ENCODE results near the gene CYP2F1. TPM values are rescaled to one million over a fixed set of nuclear protein-coding genes. Genes with fewer than 3 reads are reported as not detected.
A peak's percentile ranks its signal among the peaks of the same experiment; 100 is the strongest.

Gene CYP2F1
- polyA plus RNA-seq (2011; rRNA removed), result not detected in 2 replicates
- not detected in 2 replicates for polyA plus RNA-seq (2012; cell fraction: cytosol; rRNA removed)
- not detected in 2 replicates for polyA plus RNA-seq (2012; cell fraction: nucleus; rRNA removed)
- polyA plus RNA-seq (2017; fragmentation: RNase III; extraction: RNeasy Plus Mini Kit Qiagen cat#74134 plus additional on column Dnase treatment), result not detected in 3 replicates
- polyA minus RNA-seq (2011; rRNA and poly(A)+ RNA removed), result not detected in 2 replicates

- Histone ChIP-seq H3K4me1 (no peaks in the 10 kb centered on the region), H3K27ac (no peak within 1 kb of the TSS), H3K9me3 (peaks cover 15% of the 10 kb centered on the region), H3K4me2 (no peak within 1 kb of the TSS), H3K4me3 (no peak within 1 kb of the TSS)
- CTCF ChIA-PET, result interaction anchor here (0.8 to 2.0 kb wide), 8 partner anchors 9 to 307 kb away, joined by 3 to 7 read pairs (median 4); no protein-coding TSS in a partner anchor
- no peak for DNase-seq (ENCODE audit: low read depth in 1 of 2, low spot score in 1 of 2)
- 38% methylated on average over 7 of the region's 7 CpGs for WGBS (ENCODE audit: missing lambda C conversion rate)
- POLR2A ChIA-PET, result no interaction called here
- no peak for ATAC-seq
- no peak for FAIRE-seq
- no peak for TF ChIP-seq EP300 (IDR thresholded peaks at IDR 0.05)
- TF ChIP-seq HDAC2 (IDR thresholded peaks at IDR 0.05), result no peak
- no peak for TF ChIP-seq HES2 (IDR thresholded peaks at IDR 0.05)
- TF ChIP-seq, protein P1, sequence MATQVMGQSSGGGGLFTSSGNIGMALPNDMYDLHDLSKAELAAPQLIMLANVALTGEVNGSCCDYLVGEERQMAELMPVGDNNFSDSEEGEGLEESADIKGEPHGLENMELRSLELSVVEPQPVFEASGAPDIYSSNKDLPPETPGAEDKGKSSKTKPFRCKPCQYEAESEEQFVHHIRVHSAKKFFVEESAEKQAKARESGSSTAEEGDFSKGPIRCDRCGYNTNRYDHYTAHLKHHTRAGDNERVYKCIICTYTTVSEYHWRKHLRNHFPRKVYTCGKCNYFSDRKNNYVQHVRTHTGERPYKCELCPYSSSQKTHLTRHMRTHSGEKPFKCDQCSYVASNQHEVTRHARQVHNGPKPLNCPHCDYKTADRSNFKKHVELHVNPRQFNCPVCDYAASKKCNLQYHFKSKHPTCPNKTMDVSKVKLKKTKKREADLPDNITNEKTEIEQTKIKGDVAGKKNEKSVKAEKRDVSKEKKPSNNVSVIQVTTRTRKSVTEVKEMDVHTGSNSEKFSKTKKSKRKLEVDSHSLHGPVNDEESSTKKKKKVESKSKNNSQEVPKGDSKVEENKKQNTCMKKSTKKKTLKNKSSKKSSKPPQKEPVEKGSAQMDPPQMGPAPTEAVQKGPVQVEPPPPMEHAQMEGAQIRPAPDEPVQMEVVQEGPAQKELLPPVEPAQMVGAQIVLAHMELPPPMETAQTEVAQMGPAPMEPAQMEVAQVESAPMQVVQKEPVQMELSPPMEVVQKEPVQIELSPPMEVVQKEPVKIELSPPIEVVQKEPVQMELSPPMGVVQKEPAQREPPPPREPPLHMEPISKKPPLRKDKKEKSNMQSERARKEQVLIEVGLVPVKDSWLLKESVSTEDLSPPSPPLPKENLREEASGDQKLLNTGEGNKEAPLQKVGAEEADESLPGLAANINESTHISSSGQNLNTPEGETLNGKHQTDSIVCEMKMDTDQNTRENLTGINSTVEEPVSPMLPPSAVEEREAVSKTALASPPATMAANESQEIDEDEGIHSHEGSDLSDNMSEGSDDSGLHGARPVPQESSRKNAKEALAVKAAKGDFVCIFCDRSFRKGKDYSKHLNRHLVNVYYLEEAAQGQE (IDR thresholded peaks at IDR 0.05), result no peak
- TF ChIP-seq EHF (CRISPR knock-in tag; IDR thresholded peaks at IDR 0.05), result no peak
- no peak for TF ChIP-seq FOSB (CRISPR knock-in tag; IDR thresholded peaks at IDR 0.05)
- TF ChIP-seq, protein P2, sequence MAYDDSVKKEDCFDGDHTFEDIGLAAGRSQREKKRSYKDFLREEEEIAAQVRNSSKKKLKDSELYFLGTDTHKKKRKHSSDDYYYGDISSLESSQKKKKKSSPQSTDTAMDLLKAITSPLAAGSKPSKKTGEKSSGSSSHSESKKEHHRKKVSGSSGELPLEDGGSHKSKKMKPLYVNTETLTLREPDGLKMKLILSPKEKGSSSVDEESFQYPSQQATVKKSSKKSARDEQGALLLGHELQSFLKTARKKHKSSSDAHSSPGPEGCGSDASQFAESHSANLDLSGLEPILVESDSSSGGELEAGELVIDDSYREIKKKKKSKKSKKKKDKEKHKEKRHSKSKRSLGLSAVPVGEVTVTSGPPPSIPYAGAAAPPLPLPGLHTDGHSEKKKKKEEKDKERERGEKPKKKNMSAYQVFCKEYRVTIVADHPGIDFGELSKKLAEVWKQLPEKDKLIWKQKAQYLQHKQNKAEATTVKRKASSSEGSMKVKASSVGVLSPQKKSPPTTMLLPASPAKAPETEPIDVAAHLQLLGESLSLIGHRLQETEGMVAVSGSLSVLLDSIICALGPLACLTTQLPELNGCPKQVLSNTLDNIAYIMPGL (CRISPR knock-in tag; IDR thresholded peaks at IDR 0.05; ENCODE audit: borderline replicate concordance), result no peak
- TF ChIP-seq MYC (IDR thresholded peaks at IDR 0.05; ENCODE audit: borderline replicate concordance, low read length), result no peak
- TF ChIP-seq ATOH8 (CRISPR knock-in tag; IDR thresholded peaks at IDR 0.05; ENCODE audit: low read depth), result no peak
- no peak for TF ChIP-seq BHLHE40 (IDR thresholded peaks at IDR 0.05; ENCODE audit: low read depth, low read length)
- no peak for TF ChIP-seq HEYL (CRISPR knock-in tag; IDR thresholded peaks at IDR 0.05)
- TF ChIP-seq NFE2L2 (conservative IDR thresholded peaks at IDR 0.05; ENCODE audit: low read length), result no peak
- TF ChIP-seq, protein P3, sequence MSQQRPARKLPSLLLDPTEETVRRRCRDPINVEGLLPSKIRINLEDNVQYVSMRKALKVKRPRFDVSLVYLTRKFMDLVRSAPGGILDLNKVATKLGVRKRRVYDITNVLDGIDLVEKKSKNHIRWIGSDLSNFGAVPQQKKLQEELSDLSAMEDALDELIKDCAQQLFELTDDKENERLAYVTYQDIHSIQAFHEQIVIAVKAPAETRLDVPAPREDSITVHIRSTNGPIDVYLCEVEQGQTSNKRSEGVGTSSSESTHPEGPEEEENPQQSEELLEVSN (IDR thresholded peaks at IDR 0.05; ENCODE audit: borderline replicate concordance, low read depth), result no peak
- TF ChIP-seq SMC3 (IDR thresholded peaks at IDR 0.05), result no peak
- TF ChIP-seq MAZ (IDR thresholded peaks at IDR 0.05; ENCODE audit: borderline replicate concordance, low read depth, low read length), result no peak
Observed at GRCh38 chr19:41114132-41114531, at the start of gene CYP2F1. CYP2F1 (plus strand) TSS chr19:41114432; CDS start chr19:41116189, 1,757 bp downstream.

- FAIRE-seq, result peak; percentile 99
- Histone ChIP-seq H3K9me3 (0 out of 3 replicates have a peak, but pooled peaks cover 11% of the 10 kb centered on the region), H3K4me1 (no peaks in the 10 kb centered on the region), H3K4me2 (peak overlapping the region; percentile 29), H3K4me3 (no peak overlapping the region), H3K27ac (no peak overlapping the region)
- CTCF ChIA-PET, result interaction anchor here (0.8 to 2.2 kb wide), 6 partner anchors 20 to 244 kb away, joined by 3 to 8 read pairs (median 3); partner anchors contain the start of gene CYP2F1
- POLR2A ChIA-PET, result no interaction called here
- 53% methylated on average over 7 of the region's 7 CpGs for WGBS (ENCODE audit: missing lambda C conversion rate)
- peak; percentile 69 for DNase-seq (ENCODE audit: low read depth in 1 of 2, low spot score in 1 of 2)
- no peak for TF ChIP-seq MAX (IDR thresholded peaks at IDR 0.05)
- TF ChIP-seq ZFP36 (IDR thresholded peaks at IDR 0.05; ENCODE audit: borderline replicate concordance, partially characterized antibody), result no peak
- no peak for TF ChIP-seq CBX2 (IDR thresholded peaks at IDR 0.05; ENCODE audit: borderline replicate concordance, low read depth)
- TF ChIP-seq HOXA7 (CRISPR knock-in tag; IDR thresholded peaks at IDR 0.05), result no peak
- no peak for TF ChIP-seq POLR2AphosphoS2 (conservative IDR thresholded peaks at IDR 0.05; ENCODE audit: low read length)
- no peak for TF ChIP-seq PHF8 (IDR thresholded peaks at IDR 0.05; ENCODE audit: borderline replicate concordance, low read depth)
- TF ChIP-seq MAFK (IDR thresholded peaks at IDR 0.05; ENCODE audit: partially characterized antibody), result no peak
- TF ChIP-seq EHMT2 (IDR thresholded peaks at IDR 0.05; ENCODE audit: low read depth), result no peak
- no peak for TF ChIP-seq ESRRA (IDR thresholded peaks at IDR 0.05; ENCODE audit: borderline replicate concordance, low read length)
- no peak for TF ChIP-seq ZSCAN20 (CRISPR knock-in tag; IDR thresholded peaks at IDR 0.05)
- no peak for TF ChIP-seq BCL3 (IDR thresholded peaks at IDR 0.05)
- TF ChIP-seq MAZ (IDR thresholded peaks at IDR 0.05; ENCODE audit: borderline replicate concordance, low read depth, low read length), result no peak
- no peak for TF ChIP-seq CHD4 (IDR thresholded peaks at IDR 0.05; ENCODE audit: borderline replicate concordance)
- TF ChIP-seq MYC (IDR thresholded peaks at IDR 0.05; ENCODE audit: borderline replicate concordance, low read length), result no peak
- TF ChIP-seq GATA3 (IDR thresholded peaks at IDR 0.05; ENCODE audit: borderline replicate concordance), result no peak
- peak; percentile 65 to 94; a peak in 5 of 6 replicates for ATAC-seq
Observed at GRCh38 chr19:41064974-41065569, 49.2 kb upstream of the CYP2F1 start.

Measured in A549 (cell line).